Mucosa of stomach (tissue), 1 donor: ENCODE measurements around the gene AQP11.
A peak's percentile ranks its signal among the peaks of the same experiment; 100 is the strongest.
"Not testable (repeated sequence)": the region's sequence is repeated elsewhere in the genome, so short reads cannot be mapped to it uniquely, and the experiment has no call there.

Experiments used
- H3K27me3 ChIP-seq: one replicate; pipeline ENCODE4 v1.7.0; 2013; ENCODE audit warnings: mild to moderate bottlenecking, low read length; ENCODE audit not compliant: control insufficient read depth, insufficient read depth
- H3K36me3 ChIP-seq: one replicate; pipeline ENCODE4 v1.7.0; 2013; ENCODE audit warnings: low read length; ENCODE audit not compliant: control insufficient read depth, insufficient read depth
- H3K4me1 ChIP-seq: one replicate; pipeline ENCODE4 v1.7.0; 2013; ENCODE audit warnings: mild to moderate bottlenecking, low read length; ENCODE audit not compliant: control insufficient read depth, insufficient read depth
- H3K4me3 ChIP-seq: one replicate; pipeline ENCODE4 v1.7.0; 2013; ENCODE audit warnings: low read length
- H3K9ac ChIP-seq: one replicate; pipeline ENCODE4 v1.7.0; 2013; ENCODE audit warnings: mild to moderate bottlenecking, low read length, moderate library complexity
- H3K9me3 ChIP-seq: one replicate; pipeline ENCODE4 v1.7.0; 2013; ENCODE audit warnings: mild to moderate bottlenecking, low read length, moderate library complexity; ENCODE audit not compliant: control insufficient read depth
- donor health status: Pancreatic carcinoma.

The AQP11 gene

GRCh38 chr11:77602381-77603088, 12.8 kb downstream of the AQP11 start:
- Histone ChIP-seq H3K4me3 (no peak overlapping the region), H3K9ac (no peak overlapping the region), H3K9me3 (no peaks in the 10 kb centered on the region), H3K4me1 (peaks cover 6% of the 10 kb centered on the region), H3K27me3 (no peaks in the 10 kb centered on the region), H3K36me3 (no peaks in the 10 kb centered on the region)

GRCh38 chr11:77604281-77604680, 14.5 kb downstream of the AQP11 start:
- Histone ChIP-seq H3K9ac (no peak overlapping the region), H3K4me3 (no peak overlapping the region), H3K27me3 (no peaks in the 10 kb centered on the region), H3K9me3 (no peaks in the 10 kb centered on the region), H3K36me3 (no peaks in the 10 kb centered on the region), H3K4me1 (peaks cover 6% of the 10 kb centered on the region)

GRCh38 chr11:77609234-77609633, 19.5 kb downstream of the AQP11 start:
- no peaks in the 10 kb centered on the region for H3K4me1 ChIP-seq
- no peak overlapping the region for H3K4me3 ChIP-seq
- no peaks in the 10 kb centered on the region for H3K36me3 ChIP-seq
- no peak overlapping the region for H3K9ac ChIP-seq
- no peaks in the 10 kb centered on the region for H3K9me3 ChIP-seq
- H3K27me3 ChIP-seq = no peaks in the 10 kb centered on the region

DNA sequence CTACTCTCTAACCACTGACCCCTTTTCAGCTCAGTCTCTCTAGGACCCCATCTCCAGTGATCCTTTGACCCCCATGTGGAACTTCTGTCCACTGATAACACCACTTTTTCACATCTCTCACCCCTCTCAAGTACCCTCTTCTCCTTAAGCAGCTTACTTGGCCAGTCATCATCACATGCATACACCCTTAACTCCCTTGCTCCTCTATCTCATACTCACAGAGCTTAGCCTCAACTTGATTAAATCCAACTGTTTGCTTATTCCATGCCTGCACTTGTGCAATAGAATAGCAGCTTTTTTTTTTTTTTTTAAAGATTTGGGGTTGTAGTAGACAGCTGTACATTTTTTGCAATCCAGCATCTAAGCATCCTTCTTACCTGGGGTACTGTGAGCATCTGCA, 22.2 kb downstream of the AQP11 start:
- Histone ChIP-seq H3K4me3 (no peak overlapping the region), H3K36me3 (no peaks in the 10 kb centered on the region), H3K4me1 (no peaks in the 10 kb centered on the region), H3K9me3 (no peaks in the 10 kb centered on the region), H3K27me3 (no peaks in the 10 kb centered on the region), H3K9ac (no peak overlapping the region)

- Histone ChIP-seq H3K9me3 (no peaks in the 10 kb centered on the region), H3K9ac (no peak overlapping the region), H3K27me3 (no peaks in the 10 kb centered on the region), H3K36me3 (no peaks in the 10 kb centered on the region), H3K4me3 (no peak overlapping the region), H3K4me1 (no peaks in the 10 kb centered on the region)
Measured at GRCh38 chr11:77617892-77618291, 28.1 kb downstream of the AQP11 start.

DNA sequence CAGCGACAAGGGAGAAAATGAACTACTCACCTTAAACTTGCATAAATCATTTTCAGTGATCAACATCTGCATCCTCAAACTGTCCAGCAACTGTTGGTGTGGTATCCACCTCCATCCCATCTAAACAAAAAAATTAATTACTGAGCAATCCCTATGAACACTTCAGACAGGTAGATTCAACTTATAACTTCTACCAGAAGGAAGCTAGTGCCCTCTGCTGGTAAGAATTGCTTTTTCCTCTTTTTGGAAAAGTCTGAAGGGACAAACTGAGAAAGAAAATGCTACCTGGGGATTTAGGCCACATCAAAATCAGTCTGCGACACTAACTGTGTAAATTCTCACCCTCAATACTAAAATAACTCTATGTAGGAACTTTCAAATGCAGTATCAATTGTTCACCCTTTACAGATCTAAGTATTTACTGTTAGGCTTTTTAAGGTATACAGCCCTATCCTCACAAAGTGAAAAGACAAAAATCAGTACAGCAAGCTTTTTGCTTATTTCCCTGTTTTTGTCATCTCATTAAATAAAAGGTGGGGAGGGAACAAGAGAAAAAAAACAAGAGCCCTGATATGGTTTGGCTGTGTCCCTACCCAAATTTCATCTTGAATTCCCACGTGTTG, 29.9 kb downstream of the AQP11 start:
- H3K36me3 ChIP-seq = no peaks in the 10 kb centered on the region
- no peaks in the 10 kb centered on the region for H3K4me1 ChIP-seq
- H3K9me3 ChIP-seq = no peaks in the 10 kb centered on the region
- no peak overlapping the region for H3K9ac ChIP-seq
- H3K4me3 ChIP-seq = no peak overlapping the region
- no peaks in the 10 kb centered on the region for H3K27me3 ChIP-seq

- H3K27me3 ChIP-seq = no peaks in the 10 kb centered on the region
- no peaks in the 10 kb centered on the region for H3K36me3 ChIP-seq
- H3K9me3 ChIP-seq = no peaks in the 10 kb centered on the region
- H3K9ac ChIP-seq = no peak overlapping the region
- peaks cover 4% of the 10 kb centered on the region for H3K4me1 ChIP-seq
- H3K4me3 ChIP-seq = no peak overlapping the region
Measured at GRCh38 chr11:77630157-77630710, 40.5 kb downstream of the AQP11 start.

- not testable (repeated sequence) for H3K9ac ChIP-seq, H3K4me3 ChIP-seq, H3K9me3 ChIP-seq, H3K36me3 ChIP-seq, H3K27me3 ChIP-seq
- H3K4me1 ChIP-seq = peaks cover 13% of the 10 kb centered on the region
Measured at GRCh38 chr11:77633926-77634325, 44.2 kb downstream of the AQP11 start.

GRCh38 chr11:77636731-77637344, 47.1 kb downstream of the AQP11 start:
- Histone ChIP-seq H3K9ac (peak overlapping the region; percentile 73), H3K9me3 (no peaks in the 10 kb centered on the region), H3K4me1 (peaks cover 13% of the 10 kb centered on the region), H3K27me3 (no peaks in the 10 kb centered on the region), H3K36me3 (no peaks in the 10 kb centered on the region), H3K4me3 (peak overlapping the region; percentile 81)

- Histone ChIP-seq H3K9ac (peak within 1 kb of the TSS; percentile 73), H3K9me3 (no peaks in the 10 kb centered on the region), H3K4me1 (peaks cover 13% of the 10 kb centered on the region), H3K27me3 (no peaks in the 10 kb centered on the region), H3K36me3 (no peaks in the 10 kb centered on the region), H3K4me3 (peak within 1 kb of the TSS; percentile 81)
Measured at GRCh38 chr11:77637345-77638165, 47.8 kb downstream of the AQP11 start, which contains the start of gene CLNS1A. CLNS1A (minus strand) TSS chr11:77637794; CDS start chr11:77637714, 80 bp downstream.

DNA sequence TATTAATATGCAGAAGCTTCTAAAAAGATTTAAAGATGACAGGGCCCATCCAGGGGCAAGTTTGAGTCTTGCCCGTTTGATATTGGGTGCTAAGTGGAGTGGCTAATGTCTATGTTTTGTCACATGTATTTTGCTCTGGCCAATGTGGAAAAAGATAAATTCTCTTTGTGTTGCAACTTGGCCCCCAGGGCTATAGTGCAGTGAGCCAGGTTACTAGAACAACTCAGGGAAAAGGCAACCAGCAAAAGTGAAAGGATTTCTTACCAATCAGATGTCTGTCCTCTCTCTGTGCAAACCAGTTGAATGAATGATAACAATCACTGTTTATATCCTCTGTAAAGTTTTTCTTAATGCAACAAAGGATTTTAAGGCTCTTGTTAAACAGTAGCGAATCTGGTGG, 52.5 kb downstream of the AQP11 start:
- Histone ChIP-seq H3K36me3 (no peaks in the 10 kb centered on the region), H3K9ac (no peak overlapping the region), H3K4me3 (no peak overlapping the region), H3K9me3 (no peaks in the 10 kb centered on the region), H3K27me3 (no peaks in the 10 kb centered on the region), H3K4me1 (no peaks in the 10 kb centered on the region)
